GM23338 (cell line): ENCODE data around the gene RBPJ. TPM values are rescaled to one million over a fixed set of nuclear protein-coding genes. Genes with fewer than 3 reads are reported as not detected.

Source experiments
- ATAC-seq: fragments of 200-7000 bp; cut with Tn5 transposase; 3 replicates; pipeline ENCODE4 v1.9.1; 2020
- DNase-seq: peaks from one replicate; pipeline ENCODE4 v3.0.0-alpha.2; 2015; ENCODE audit warnings: low spot score
- H2AFZ ChIP-seq: fragments of 200-600 bp; sonication (generic); 2 replicates; pipeline ENCODE4 v1.8.0; 2016; ENCODE audit warnings: antibody characterized with exemption, mild to moderate bottlenecking, moderate library complexity
- H3F3A ChIP-seq: fragments of 200-600 bp; sonication (generic); replicated peaks from 2 replicates; pipeline ENCODE4 v1.8.0; 2017; ENCODE audit warnings: antibody characterized with exemption, mixed run types, low read depth
- H3K27ac ChIP-seq: fragments of 200-600 bp; sonication (generic); 2 replicates; pipeline ENCODE4 v1.6.1; 2016; ENCODE audit warnings: low read depth
- H3K27me3 ChIP-seq: fragments of 200-600 bp; sonication (generic); 2 replicates; pipeline ENCODE4 v1.8.0; 2016; ENCODE audit warnings: mild to moderate bottlenecking, mixed run types, moderate library complexity; ENCODE audit not compliant: insufficient read depth
- H3K36me3 ChIP-seq: fragments of 200-600 bp; sonication (generic); 2 replicates; pipeline ENCODE4 v1.8.0; 2016; ENCODE audit warnings: mild to moderate bottlenecking; ENCODE audit not compliant: insufficient read depth
- H3K4me1 ChIP-seq: fragments of 200-600 bp; sonication (generic); 2 replicates; pipeline ENCODE4 v1.8.0; 2016; ENCODE audit warnings: mild to moderate bottlenecking, moderate library complexity; ENCODE audit not compliant: insufficient read depth
- H3K4me2 ChIP-seq: fragments of 200-600 bp; sonication (generic); 2 replicates; pipeline ENCODE4 v1.7.1; 2017; ENCODE audit warnings: mixed run types
- H3K4me3 ChIP-seq: fragments of 200-600 bp; sonication (generic); 2 replicates; pipeline ENCODE4 v1.6.1; 2016; ENCODE audit warnings: mixed run types
- H3K79me2 ChIP-seq: fragments of 200-600 bp; sonication (generic); replicated peaks from 2 replicates; pipeline ENCODE4 v1.8.0; 2017; ENCODE audit warnings: mild to moderate bottlenecking; ENCODE audit not compliant: insufficient read depth
- H3K9me2 ChIP-seq: fragments of 200-600 bp; sonication (generic); 2 replicates; pipeline ENCODE4 v1.8.0; 2017; ENCODE audit not compliant: insufficient read depth
- H4K20me1 ChIP-seq: fragments of 200-600 bp; sonication (generic); replicated peaks from 2 replicates; pipeline ENCODE4 v1.8.0; 2017; ENCODE audit warnings: mild to moderate bottlenecking; ENCODE audit not compliant: insufficient read depth
- H3K27ac Mint-ChIP-seq: 2 replicates; pipeline ENCODE4 v1.8.0; 2020; ENCODE audit warnings: inconsistent platforms, mild to moderate bottlenecking, moderate library complexity, mixed read lengths
- H3K27me3 Mint-ChIP-seq: 3 replicates; pipeline ENCODE4 v1.8.0; 2022; ENCODE audit warnings: low read depth, mild to moderate bottlenecking, moderate library complexity, mixed read lengths, inconsistent platforms; ENCODE audit not compliant: insufficient read depth, poor library complexity
- H3K36me3 Mint-ChIP-seq: 3 replicates; pipeline ENCODE4 v1.8.0; 2021; ENCODE audit warnings: low read depth, mild to moderate bottlenecking, inconsistent platforms, moderate library complexity, mixed read lengths
- H3K4me1 Mint-ChIP-seq: 3 replicates; pipeline ENCODE4 v1.8.0; 2020; ENCODE audit warnings: mild to moderate bottlenecking, inconsistent platforms, mixed read lengths
- H3K4me3 Mint-ChIP-seq: 3 replicates; pipeline ENCODE4 v1.8.0; 2021; ENCODE audit warnings: moderate library complexity, mild to moderate bottlenecking, inconsistent platforms, mixed read lengths
- H3K9me3 Mint-ChIP-seq: 3 replicates; pipeline ENCODE4 v1.8.0; 2020; ENCODE audit warnings: moderate library complexity, mild to moderate bottlenecking, inconsistent platforms, mixed read lengths
- CREB1 ChIP-seq: fragments of 250-450 bp; sonication (Bioruptor Pico); IDR thresholded peaks from 2 replicates; pipeline ENCODE4 v1.5.0; 2020; ENCODE audit warnings: low read depth, mild to moderate bottlenecking, moderate library complexity
- CTCF ChIP-seq, 2 experiments: fragments of 200-600 bp in 1 of 2; sonication (generic) in 1 of 2; conservative IDR thresholded peaks; 2 replicates each; pipeline versions ENCODE4 v1.5.1 to v1.6.1; 2016 to 2017; ENCODE audit warnings: antibody characterized with exemption in 2 of 2, low read depth in 2 of 2, mild to moderate bottlenecking in 2 of 2, moderate library complexity in 1 of 2
- ETS1 ChIP-seq: IDR thresholded peaks from 2 replicates; pipeline ENCODE4 v1.6.1; 2016; ENCODE audit warnings: antibody characterized with exemption
- EZH2phosphoT487 ChIP-seq: fragments of 200-600 bp; sonication (generic); IDR thresholded peaks from one replicate; pipeline ENCODE4 v1.8.1; 2018; ENCODE audit warnings: antibody characterized with exemption; ENCODE audit not compliant: unreplicated experiment
- NANOG ChIP-seq: IDR thresholded peaks from 2 replicates; pipeline ENCODE4 v1.6.1; 2016; ENCODE audit warnings: antibody characterized with exemption, borderline replicate concordance
- POLR2AphosphoS5 ChIP-seq: IDR thresholded peaks from 2 replicates; pipeline ENCODE4 v1.6.1; 2016; ENCODE audit warnings: antibody characterized with exemption, low read depth
- REST ChIP-seq: IDR thresholded peaks from one replicate; pipeline ENCODE4 v1.6.1; 2018; ENCODE audit warnings: antibody characterized with exemption; ENCODE audit not compliant: unreplicated experiment
- polyA plus RNA-seq: library from polyadenylated mRNA; unstranded; fragments of >200 nt; fragmentation: Nextera tagmentation; extraction: Ambion mirVana; gene quantifications from 2 replicates; pipeline ENCODE4 v1.2.1, GENCODE V29; 2016
- total RNA-seq: library from RNA; depleted of rRNA; stranded (reverse); fragments of >200 nt; shearing (Covaris generic); gene quantifications from 2 replicates; pipeline ENCODE4 v1.2.3, GENCODE V29; 2014

Gene RBPJ
- total and polyA plus RNA-seq, 2 experiments from 2014 or later, result 212 to 457 TPM

- Mint-ChIP-seq H3K4me1 (peaks cover 40% of the 10 kb centered on the region), H3K36me3 (peaks cover 50% of the 10 kb centered on the region), H3K9me3 (no peaks in the 10 kb centered on the region), H3K27ac (no peak overlapping the region; the same call in 1 of the 2 replicates), H3K4me3 (no peak overlapping the region), H3K27me3 (peaks cover 2% of the 10 kb centered on the region)
- DNase-seq, result no peak
- Histone ChIP-seq H3K4me2 (no peak overlapping the region), H3K4me3 (no peak overlapping the region), H3K27me3 (no peaks in the 10 kb centered on the region), H3K79me2 (peaks cover 51% of the 10 kb centered on the region), H3K9me2 (no peaks in the 10 kb centered on the region), H2AFZ (no peak overlapping the region), H3K4me1 (peaks cover 36% of the 10 kb centered on the region), H3F3A (no peaks in the 10 kb centered on the region), H3K36me3 (peaks cover 3% of the 10 kb centered on the region; the same call in 1 of the 2 replicates), H4K20me1 (no peaks in the 10 kb centered on the region), H3K27ac (peak overlapping the region; percentile 60; the same call in 1 of the 2 replicates)
- no peak for ATAC-seq
- TF ChIP-seq REST (no peak), EZH2phosphoT487 (no peak), ETS1 (no peak), POLR2AphosphoS5 (no peak), CREB1 (CRISPR knock-in tag) (no peak)
Observed at GRCh38 chr4:26420438-26420837, 99.6 kb downstream of the RBPJ start.

- Mint-ChIP-seq H3K9me3 (no peaks in the 10 kb centered on the region), H3K4me1 (peaks cover 40% of the 10 kb centered on the region), H3K27ac (peak overlapping the region; percentile 56; the same call in 1 of the 2 replicates), H3K36me3 (peaks cover 49% of the 10 kb centered on the region), H3K4me3 (no peak overlapping the region), H3K27me3 (peaks cover 2% of the 10 kb centered on the region)
- H3F3A ChIP-seq, result no peaks in the 10 kb centered on the region
- peaks cover 36% of the 10 kb centered on the region for H3K4me1 ChIP-seq
- no peak for DNase-seq
- no peak overlapping the region for H2AFZ ChIP-seq
- peaks cover 8% of the 10 kb centered on the region; the same call in 1 of the 2 replicates for H3K36me3 ChIP-seq
- H3K79me2 ChIP-seq, result peaks cover 54% of the 10 kb centered on the region
- no peaks in the 10 kb centered on the region for H4K20me1 ChIP-seq
- H3K27ac ChIP-seq, result peak overlapping the region; percentile 60; the same call in 1 of the 2 replicates
- ATAC-seq, result peak; percentile 76
- no peak overlapping the region for H3K4me3 ChIP-seq
- no peaks in the 10 kb centered on the region for H3K27me3 ChIP-seq
- H3K9me2 ChIP-seq, result no peaks in the 10 kb centered on the region
- H3K4me2 ChIP-seq, result no peak overlapping the region
- TF ChIP-seq CTCF (conservative IDR thresholded peaks at IDR 0.05; ENCODE audit: low read depth in 2 of 2) (no peak), ETS1 (no peak), NANOG (no peak), REST (no peak)
Observed at GRCh38 chr4:26420913-26421312, 100.1 kb downstream of the RBPJ start.
